ENCODE results near the gene PRKCZ. TPM values are rescaled to one million over a fixed set of nuclear protein-coding genes. Genes with fewer than 3 reads are reported as not detected.
A peak's percentile ranks its signal among the peaks of the same experiment; 100 is the strongest.

Gene PRKCZ
- total RNA-seq, 1 experiment from 2014 or later = 1.9 TPM

DNA sequence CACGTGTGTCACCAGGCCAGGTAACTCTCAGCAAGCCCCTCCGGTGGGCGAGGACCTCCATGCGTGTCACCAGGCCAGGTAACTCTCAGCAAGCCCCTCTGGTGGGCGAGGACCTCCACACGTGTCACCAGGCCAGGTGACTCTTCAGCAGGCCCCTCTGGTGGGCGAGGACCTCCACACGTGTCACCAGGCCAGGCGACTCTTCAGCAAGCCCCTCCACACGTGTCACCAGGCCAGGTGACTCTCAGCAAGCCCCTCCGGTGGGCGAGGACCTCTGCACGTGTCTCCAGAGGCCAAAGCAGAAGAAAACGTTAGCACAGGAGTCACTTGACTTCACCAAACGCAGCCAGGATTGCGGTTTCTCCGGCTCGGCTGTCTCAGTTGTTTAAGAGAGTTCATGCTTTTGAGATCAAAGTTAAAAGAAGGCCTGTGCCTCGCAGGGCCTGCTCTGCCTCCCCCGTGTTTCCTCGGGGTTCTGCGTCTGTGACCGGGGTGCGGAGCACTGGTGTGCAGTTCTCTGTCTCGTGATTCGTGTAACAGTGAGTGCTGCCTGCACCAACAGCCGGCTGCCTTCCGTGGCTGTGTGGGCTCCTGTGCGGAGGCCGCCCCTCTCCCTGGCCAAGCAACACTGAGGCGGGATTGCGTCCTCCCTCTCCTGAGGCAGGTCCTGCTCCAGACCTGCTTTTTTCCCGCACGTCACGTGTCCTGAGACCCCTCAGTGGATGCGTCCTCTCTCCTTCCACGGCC lies 56.6 kb downstream of the PRKCZ start:
- peak; percentile 23 for DNase-seq (ENCODE audit: low spot score)
- no peaks in the 10 kb centered on the region for H3K36me3 ChIP-seq (ENCODE audit: insufficient read depth, low read length, poor library complexity, severe bottlenecking)
- no peaks in the 10 kb centered on the region for H3K9me3 ChIP-seq (ENCODE audit: low read depth, low read length, poor library complexity, severe bottlenecking)
- H3K27ac ChIP-seq (ENCODE audit: low read depth, low read length, poor library complexity, severe bottlenecking) = no peak overlapping the region
- no peaks in the 10 kb centered on the region for H3K27me3 ChIP-seq (replicated peaks; ENCODE audit: insufficient read depth, low read depth, low read length, poor library complexity)
- no peaks in the 10 kb centered on the region for H3K4me1 ChIP-seq (ENCODE audit: insufficient read depth, low read length, poor library complexity, severe bottlenecking)
- BruUV-seq (replicated peaks) = no TSS peak
- no peak overlapping the region for H3K4me3 ChIP-seq (ENCODE audit: low read depth, low read length, poor library complexity, severe bottlenecking)
- intact Hi-C loops (cut with micrococcal nuclease; ENCODE audit: unreplicated experiment) = no loop called here
- ChIA-PET CTCF (no interaction called here), POLR2A (ENCODE audit: low non-redundant PET) (no interaction called here)
- TF ChIP-seq EZH2 (IDR thresholded peaks at IDR 0.05; ENCODE audit: borderline replicate concordance, low read depth, low read length, poor library complexity, severe bottlenecking) = no peak
- TF ChIP-seq, protein P1, sequence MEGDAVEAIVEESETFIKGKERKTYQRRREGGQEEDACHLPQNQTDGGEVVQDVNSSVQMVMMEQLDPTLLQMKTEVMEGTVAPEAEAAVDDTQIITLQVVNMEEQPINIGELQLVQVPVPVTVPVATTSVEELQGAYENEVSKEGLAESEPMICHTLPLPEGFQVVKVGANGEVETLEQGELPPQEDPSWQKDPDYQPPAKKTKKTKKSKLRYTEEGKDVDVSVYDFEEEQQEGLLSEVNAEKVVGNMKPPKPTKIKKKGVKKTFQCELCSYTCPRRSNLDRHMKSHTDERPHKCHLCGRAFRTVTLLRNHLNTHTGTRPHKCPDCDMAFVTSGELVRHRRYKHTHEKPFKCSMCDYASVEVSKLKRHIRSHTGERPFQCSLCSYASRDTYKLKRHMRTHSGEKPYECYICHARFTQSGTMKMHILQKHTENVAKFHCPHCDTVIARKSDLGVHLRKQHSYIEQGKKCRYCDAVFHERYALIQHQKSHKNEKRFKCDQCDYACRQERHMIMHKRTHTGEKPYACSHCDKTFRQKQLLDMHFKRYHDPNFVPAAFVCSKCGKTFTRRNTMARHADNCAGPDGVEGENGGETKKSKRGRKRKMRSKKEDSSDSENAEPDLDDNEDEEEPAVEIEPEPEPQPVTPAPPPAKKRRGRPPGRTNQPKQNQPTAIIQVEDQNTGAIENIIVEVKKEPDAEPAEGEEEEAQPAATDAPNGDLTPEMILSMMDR (conservative IDR thresholded peaks at IDR 0.05; ENCODE audit: low read depth, low read length) = no peak

DNA sequence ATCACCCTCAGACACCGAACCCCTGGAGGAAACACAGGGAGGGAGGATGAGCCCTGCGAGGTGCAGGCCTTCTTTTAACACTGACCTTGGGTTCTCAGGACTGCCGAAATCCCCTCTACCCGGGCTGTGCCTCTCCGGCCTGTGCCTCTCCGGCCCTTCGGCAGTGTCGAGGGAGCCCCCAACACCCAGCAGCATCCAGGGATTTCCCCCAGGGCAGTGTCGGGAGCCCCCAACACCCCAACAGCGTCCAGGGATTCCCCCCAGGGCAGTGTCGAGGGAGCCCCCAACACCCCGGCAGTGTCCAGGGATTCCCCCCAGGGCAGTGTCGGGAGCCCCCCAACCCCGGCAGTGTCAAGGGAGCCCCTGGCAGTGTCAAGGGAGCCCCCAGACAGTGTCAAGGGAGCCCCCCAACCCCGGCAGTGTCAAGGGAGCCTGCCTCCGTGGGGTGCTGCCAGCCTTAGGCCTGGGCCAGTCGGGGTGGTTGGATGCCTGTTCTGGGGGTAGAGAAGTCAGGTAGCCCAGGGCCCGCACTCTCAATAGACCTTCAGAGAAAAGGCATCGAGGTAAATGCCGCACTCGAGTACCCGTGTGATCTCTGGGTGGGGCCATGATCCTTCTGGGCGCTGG lies 57.5 kb downstream of the PRKCZ start:
- Histone ChIP-seq H3K36me3 (ENCODE audit: insufficient read depth, low read length, poor library complexity, severe bottlenecking) (no peaks in the 10 kb centered on the region), H3K9me3 (ENCODE audit: low read depth, low read length, poor library complexity, severe bottlenecking) (no peaks in the 10 kb centered on the region), H3K4me3 (ENCODE audit: low read depth, low read length, poor library complexity, severe bottlenecking) (no peak overlapping the region), H3K27me3 (replicated peaks; ENCODE audit: insufficient read depth, low read depth, low read length, poor library complexity) (no peaks in the 10 kb centered on the region), H3K27ac (ENCODE audit: low read depth, low read length, poor library complexity, severe bottlenecking) (no peak overlapping the region), H3K4me1 (ENCODE audit: insufficient read depth, low read length, poor library complexity, severe bottlenecking) (no peaks in the 10 kb centered on the region)
- ChIA-PET CTCF (no interaction called here), POLR2A (ENCODE audit: low non-redundant PET) (no interaction called here)
- no TSS peak for BruUV-seq (replicated peaks)
- intact Hi-C loops (cut with micrococcal nuclease; ENCODE audit: unreplicated experiment) = no loop called here
- TF ChIP-seq EZH2 (IDR thresholded peaks at IDR 0.05; ENCODE audit: borderline replicate concordance, low read depth, low read length, poor library complexity, severe bottlenecking) = no peak
- TF ChIP-seq, protein P1 (conservative IDR thresholded peaks at IDR 0.05; ENCODE audit: low read depth, low read length) = no peak
- DNase-seq (ENCODE audit: low spot score) = no peak

DNA sequence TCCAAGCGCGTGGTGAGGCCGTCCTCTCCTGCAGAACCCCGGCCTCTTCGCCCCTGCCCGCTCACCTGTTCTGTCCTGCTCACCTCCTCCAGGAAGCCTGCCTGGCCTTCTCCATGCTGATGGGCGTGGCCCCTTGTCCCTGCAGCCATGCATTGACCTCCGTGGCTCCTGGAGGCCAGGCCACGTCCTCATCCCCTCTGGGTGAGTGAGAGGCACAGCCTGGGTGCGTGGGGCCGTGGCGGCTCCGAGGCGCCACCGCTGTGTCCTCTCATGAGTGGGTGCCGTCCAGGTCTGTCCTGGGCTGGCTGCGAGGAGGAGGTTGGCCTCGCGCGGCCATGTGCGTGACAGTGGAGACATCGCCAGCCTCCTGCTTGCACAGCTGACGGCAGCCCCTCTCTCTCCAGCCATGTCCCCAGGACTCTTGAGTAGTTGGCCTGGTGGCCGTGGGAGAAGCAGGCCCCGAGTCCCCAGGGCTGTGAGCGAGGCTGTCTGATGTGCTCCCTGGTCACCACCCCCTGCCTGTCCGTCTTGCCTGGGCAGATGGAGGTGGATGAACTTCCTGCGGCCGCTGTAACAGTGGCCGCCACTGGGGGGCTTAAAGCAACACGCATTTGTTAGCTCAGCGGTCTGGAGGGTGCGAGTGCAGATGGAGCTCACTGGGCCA lies 58.1 kb downstream of the PRKCZ start:
- peak; percentile 27 for DNase-seq (ENCODE audit: low spot score)
- CTCF ChIA-PET = no interaction called here
- intact Hi-C loops (cut with micrococcal nuclease; ENCODE audit: unreplicated experiment) = no loop called here

More for the DNA sequence above, 58.1 kb downstream of the PRKCZ start:
- Histone ChIP-seq H3K4me3 (ENCODE audit: low read depth, low read length, poor library complexity, severe bottlenecking) (no peak overlapping the region), H3K27ac (ENCODE audit: low read depth, low read length, poor library complexity, severe bottlenecking) (no peak overlapping the region), H3K36me3 (ENCODE audit: insufficient read depth, low read length, poor library complexity, severe bottlenecking) (no peaks in the 10 kb centered on the region), H3K27me3 (replicated peaks; ENCODE audit: insufficient read depth, low read depth, low read length, poor library complexity) (no peaks in the 10 kb centered on the region), H3K9me3 (ENCODE audit: low read depth, low read length, poor library complexity, severe bottlenecking) (no peaks in the 10 kb centered on the region), H3K4me1 (ENCODE audit: insufficient read depth, low read length, poor library complexity, severe bottlenecking) (no peaks in the 10 kb centered on the region)
- no TSS peak for BruUV-seq (replicated peaks)
- TF ChIP-seq EZH2 (IDR thresholded peaks at IDR 0.05; ENCODE audit: borderline replicate concordance, low read depth, low read length, poor library complexity, severe bottlenecking) = no peak
- TF ChIP-seq, protein P1 (conservative IDR thresholded peaks at IDR 0.05; ENCODE audit: low read depth, low read length) = 0 out of 2 replicates have a peak, but pooled peaks have one; percentile 38
- POLR2A ChIA-PET (ENCODE audit: low non-redundant PET) = no interaction called here
